HG03439 (cell line): ENCODE results near the gene GPI.
"Not testable (repeated sequence)": the region's sequence is repeated elsewhere in the genome, so short reads cannot be mapped to it uniquely, and the experiment has no call there.

Source experiments
- ATAC-seq: cut with Tn5 transposase; IDR thresholded peaks from one replicate; pipeline ENCODE4 v1.9.1; 2021; ENCODE audit warnings: mild to moderate bottlenecking, moderate library complexity; ENCODE audit not compliant: unreplicated experiment

GPI gene

DNA sequence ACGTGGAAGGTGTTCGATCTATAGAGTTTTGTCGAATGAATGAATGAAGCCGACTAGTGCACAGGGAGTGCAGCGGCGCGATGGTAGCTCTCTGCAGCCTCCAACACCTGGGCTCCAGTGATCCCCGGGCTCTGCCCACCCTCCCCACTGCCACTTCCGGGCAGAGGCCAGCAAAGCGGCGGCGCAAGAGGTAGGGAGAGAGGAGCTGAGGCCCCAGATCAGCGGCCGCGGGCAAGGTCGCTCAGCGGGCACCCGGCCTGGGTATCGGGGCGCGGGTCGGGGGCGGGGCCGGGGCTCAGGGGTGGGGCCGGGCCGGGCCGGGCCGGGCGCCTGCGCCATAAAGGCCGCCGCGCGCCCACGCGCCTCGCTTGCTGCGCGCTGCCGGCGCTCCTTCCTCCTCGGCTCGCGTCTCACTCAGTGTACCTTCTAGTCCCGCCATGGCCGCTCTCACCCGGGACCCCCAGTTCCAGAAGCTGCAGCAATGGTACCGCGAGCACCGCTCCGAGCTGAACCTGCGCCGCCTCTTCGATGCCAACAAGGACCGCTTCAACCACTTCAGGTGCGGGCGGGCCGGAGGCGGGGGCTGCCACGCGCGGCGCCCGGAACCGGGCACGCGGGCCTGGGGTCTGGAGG, at the start of gene GPI:
Gene GPI (plus strand): TSS at position 367 of the 633 bp plus-strand sequence. CDS start 71 bp downstream, at position 438.
- ATAC-seq, result peak; percentile 65

DNA sequence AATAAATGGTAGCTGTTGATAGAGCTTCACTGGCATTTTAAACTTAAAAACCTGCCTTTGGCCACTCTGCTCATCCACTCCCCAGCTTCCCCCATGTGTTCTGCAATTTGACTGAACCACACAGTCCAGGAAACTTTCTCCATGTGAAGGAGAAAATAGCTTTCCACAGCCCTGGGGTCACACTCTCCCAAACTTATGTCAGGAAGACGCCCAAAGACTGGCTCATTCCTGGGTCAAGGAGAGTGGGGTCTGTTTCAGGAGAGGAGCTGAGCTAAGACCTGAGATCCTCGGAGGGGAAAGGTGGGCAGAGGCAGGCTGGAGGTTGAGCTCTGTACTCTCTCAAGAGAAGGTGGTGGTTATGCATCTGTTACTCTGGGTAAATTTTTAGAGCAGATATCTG, 48.7 kb upstream of the GPI start:
- no peak for ATAC-seq

DNA sequence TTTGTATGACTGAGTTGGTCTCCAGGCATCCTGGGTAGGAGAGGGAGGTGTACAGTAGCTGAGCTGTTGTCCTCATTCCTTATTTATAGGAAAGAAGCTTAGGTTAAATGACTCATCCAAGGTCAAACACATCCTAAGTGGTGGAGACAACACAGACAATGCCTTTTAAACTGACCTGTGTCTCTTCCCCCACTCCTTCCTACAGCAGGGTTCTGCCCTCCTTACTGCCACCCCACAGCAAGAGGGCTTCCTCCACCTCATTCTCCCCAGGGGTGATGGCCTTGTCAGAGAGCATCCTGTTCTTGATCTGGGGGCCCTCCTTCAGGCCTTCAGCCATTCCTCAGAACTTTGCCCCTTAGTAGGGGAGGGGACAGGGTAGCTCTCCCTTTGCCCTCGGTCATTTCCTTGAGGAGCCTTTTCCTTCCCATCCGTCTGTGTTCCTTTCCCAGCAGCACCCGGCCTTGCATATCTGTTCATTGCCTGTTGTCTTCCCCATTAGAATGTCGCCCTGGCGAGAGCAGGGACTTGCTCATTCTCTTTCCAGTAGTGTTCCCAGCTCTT, 48.2 kb upstream of the GPI start:
- no peak for ATAC-seq

DNA sequence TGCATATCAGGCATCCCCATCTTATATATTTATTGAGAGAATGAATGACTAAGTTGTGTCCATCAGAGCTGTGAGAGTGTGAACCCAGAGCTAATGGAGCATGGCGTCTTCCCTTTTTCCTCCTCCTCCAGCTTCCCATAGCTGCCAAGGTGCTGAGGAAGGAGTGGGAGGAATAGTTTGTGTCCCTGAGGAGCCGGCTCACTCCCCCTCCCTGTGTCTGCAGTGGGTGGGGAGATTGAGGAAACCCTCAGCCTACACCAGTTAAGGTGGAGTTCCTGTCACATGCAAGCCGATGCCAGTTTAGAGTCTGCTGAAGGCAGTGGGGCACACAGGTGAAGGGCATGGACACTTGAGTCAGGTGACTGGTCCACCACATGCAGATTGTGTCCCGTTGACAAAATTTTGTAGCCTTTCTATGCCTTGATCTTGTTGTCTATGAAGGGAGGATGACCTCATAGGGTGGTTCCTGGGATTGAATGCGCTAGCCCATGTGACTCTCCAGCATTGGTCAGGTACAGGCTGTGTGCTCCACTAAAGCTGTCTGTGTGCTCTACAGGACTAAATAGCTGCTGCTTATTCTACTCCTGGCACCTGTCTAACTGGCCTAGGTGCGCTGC, 47.6 kb upstream of the GPI start:
- ATAC-seq, result no peak

DNA sequence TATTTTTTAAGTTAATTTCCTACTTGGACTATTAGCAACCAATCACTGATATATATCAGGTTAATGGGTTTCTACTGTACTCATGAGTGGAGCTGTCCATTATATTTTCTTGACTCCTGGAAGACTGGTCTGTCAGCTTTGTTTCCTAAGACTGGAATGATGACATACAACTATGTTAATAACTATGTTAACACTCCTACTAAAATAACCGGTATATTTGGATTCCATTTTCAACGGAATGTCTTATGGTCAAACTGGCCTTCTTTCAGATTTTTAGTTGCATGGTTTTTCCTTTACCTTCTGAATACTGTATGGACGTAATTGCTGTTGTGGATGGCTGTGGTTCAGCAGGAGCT, 45.8 kb upstream of the GPI start:
- no peak for ATAC-seq

DNA sequence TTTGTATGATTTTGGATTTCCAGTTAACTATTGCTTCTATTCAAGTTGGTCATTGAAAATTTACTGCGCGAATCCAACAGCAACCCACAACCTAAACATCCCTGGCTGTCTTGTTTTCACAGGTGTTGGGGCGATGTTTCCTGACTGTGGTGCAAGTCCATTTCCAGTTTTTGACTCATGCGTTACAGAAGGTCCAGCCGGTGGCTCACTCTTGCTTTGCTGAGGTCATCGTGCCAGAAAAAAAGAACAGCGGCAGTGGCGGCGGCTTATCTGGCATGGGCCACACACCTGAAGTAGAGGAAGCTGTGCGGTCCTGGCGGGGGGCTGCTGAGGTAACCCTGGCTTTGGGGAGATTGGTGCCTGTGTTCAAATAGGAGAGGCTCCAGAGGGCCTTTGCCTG, 45.2 kb upstream of the GPI start:
- no peak for ATAC-seq

DNA sequence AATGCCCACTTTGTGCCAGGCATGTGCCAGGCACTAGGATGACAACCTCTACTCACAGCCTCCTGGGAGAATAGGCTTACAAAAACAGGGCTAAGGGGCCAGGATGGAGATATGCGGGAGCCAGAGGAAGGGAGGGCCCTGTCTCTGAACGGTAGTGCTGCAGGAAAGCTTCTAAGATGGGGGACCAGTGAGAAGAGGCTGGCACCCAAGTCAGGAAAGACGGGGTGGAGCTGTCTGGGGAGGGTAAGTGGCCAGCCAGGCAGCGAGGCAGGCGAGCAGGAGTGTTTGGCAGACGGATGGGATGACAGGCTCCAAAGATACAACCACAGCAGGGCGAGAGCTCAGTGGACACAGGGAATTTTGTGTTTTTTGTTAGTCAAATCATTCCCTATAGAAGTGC, 44.7 kb upstream of the GPI start:
- no peak for ATAC-seq

DNA sequence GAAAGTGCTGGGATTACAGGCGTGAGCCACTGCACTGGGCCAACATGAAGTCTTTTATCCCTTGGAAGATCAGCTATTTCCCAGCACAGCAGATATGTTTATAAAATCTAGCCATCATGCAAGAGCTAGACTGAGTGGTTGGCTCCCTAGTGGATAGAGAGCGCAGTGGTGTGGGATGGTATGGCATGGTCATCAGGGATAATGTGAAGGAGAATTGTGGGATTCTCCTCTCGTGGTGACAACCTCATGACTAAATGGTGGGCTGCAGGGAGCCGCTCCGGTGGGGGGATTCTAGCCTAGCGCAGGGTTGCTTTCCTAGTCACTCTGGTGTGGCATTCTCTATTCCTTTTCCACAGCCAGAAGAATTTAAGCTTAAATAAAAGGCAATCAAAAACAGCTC, 43.3 kb upstream of the GPI start:
- ATAC-seq, result no peak

DNA sequence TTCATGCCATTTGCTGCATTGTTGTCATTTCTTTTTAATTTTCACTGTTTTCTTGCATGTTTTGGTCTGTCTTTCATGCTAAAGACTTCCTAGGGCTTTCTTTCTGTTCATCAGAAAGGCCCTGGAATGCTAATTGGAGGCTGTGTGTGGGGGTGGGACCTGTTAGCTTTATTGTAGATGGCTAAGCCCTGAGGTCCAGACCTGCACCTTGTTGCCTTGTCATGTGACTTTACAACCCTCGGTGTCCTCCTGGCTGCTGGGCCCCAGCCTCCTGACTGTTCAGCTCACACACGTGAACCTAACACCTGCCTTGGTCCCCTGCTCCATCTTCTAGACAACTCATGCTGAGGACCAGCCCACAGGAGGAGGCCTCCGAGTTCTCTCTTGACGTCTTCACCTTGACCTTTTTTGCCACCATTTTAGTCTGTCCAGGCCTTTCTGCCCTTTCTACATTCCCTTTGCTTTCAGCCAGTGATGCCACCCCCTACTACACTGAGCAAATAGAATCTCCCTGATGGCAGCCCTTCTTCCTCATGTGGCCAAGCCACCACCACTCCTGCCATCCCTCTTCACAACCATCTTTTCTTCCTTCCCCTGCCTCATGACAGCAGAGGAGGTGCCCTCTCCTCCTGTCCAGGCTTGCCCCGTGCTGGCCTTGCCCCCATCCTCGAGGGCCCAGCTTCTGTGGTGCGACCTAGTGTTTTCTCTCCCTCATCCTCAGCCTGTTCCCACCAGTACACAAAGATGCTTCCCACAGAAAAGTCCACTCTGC, 41.4 kb upstream of the GPI start:
- no peak for ATAC-seq

DNA sequence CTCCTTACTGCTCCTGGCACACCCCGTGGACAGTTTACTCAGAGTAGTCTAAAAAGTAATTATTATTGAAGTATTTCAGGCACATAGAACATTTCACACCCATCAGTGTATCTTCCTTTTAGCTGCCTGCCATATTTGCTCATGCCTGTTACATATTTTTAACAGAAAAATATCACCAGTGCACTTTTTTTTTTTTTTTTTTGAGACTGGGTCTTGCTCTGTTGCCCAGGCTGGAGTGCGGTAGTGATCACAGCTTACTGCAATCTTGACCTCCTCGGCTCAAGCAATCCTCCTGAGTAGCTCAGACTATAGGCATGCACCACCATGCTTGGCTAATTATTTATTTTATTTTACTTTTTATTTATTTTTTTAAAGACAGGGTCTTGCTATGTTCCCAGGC, 40.7 kb upstream of the GPI start:
- no peak for ATAC-seq

DNA sequence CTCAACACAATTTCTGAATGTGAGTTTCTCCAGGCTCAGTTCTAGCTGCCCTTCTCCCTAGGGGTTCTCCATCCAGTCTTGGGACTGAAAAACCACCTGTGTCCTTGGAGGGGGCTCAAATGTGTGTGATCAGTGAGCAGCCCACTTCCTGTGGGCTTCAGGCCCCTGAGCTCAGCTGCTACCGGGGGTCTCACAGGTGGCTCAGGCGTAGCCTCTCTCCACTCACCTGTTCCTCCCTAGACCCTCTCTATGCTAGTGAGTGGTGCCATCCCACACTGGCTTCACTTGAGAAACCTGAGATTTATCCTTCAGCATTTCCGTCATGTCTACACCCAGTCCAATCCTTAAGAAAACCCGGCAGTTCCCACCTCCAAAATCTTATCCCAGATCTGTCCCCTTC, 39.8 kb upstream of the GPI start:
- ATAC-seq, result no peak

DNA sequence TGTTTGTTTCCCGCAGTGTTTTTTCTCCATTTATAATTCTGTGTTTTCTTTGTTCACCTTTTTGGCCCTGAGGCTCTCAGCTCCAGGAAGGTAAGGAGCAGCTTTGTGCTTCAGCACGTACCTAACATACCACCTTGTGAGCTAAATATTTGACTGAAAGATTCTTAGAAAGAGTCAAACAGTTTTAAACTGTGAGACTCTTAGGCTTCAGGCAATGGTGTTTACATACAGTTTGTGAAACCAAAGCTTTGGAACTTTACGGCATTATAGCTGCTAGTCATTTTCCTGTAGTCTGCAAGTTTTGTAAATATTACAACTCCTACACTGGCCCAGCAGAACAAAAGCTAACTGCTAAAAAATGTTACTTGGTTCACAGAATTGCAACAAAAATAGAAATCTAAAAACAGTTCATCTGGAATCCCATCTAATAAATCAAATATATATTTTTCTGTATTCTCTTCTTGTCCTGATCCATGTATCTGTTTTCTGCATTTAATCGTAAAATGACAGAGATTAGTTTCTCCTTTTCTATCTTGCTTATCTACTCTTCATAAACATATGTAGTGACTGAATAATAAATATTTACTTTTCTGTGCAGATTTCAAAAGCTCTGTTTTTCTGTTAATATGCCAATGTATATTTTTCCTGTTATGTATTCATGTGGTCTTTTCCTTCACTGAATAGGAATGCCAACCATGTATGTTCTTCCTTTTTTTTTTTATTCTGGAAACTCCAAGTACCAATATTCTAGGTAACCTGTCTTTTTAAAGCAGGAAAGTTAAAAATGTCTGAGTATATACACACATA, 38.8 kb upstream of the GPI start:
- no peak for ATAC-seq

DNA sequence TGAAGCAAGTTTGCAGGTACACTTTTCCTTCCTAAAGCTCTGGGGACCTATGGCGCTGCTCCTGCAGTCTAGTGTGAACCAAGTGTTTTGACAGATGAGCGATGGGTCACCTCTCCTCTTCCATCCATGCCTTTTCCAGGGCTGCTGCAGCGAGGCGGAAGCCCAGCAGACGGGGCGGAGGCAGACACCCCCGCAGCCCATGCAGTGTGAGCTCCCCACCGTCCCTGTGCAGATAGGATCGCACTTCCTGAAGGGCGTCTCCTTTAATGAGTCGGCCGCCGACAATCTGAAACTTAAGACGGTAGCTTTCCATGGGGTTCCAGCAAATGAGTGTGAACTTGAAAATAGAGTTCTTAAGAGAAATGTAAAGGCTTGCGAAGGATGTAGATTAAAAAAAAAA, 37.1 kb upstream of the GPI start:
- ATAC-seq, result no peak

DNA sequence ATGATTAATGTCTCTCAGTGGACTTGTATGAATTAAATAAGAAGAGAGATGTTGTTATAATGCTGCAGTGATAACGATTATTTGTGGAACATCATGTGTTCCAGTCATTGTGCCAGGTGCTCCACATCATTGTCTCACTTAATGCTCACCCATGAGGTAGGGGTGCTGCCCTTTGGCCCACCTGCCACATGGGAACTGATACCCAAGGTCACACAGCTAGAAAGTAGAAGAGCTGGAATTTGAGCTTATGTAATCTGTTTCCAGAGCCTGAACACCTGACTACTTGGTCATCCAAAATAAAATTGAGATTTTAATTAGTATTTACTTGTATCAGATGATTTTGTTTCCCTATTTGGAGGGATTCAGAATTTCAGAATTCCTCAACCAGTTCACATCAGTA, 36.0 kb upstream of the GPI start:
- no peak for ATAC-seq

DNA sequence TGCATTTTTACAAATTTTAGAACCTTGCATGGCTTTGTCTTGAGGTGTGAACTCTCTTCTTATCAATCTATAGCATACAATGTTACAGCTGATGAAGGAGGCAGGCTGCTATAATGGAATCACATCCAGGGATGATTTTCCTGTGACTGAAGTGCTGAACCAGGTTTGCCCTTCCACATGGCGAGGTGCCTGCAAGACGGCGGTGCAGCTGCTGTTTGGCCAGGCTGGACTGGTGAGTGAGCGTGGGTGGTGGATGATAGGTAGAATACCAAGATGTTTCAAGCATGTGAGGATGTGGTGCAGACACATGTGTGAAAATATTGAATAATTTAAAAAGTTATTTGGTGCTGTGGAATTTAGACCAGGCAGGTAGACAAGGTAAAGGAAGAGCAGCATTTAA, 34.9 kb upstream of the GPI start:
- ATAC-seq, result no peak

DNA sequence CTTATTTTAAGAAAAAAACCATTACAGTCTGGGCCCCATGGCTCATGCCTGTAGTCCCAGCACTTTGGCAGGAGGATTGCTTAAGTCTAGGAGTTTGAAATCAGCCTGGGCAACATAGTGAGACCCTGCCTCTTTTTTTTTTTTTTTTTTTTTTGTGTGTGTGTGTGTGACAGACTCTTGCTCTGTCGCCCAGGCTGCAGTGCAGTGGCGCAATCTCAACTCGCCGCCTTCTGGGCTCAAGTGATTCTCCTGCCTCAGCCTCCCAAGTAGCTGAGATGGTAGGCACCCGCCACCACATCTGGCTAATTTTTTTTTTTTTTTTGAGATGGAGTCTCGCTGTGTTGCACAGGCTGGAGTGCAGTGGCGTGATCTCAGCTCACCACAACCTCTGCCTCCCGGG, 34.4 kb upstream of the GPI start:
- ATAC-seq, result not testable (repeated sequence)

DNA sequence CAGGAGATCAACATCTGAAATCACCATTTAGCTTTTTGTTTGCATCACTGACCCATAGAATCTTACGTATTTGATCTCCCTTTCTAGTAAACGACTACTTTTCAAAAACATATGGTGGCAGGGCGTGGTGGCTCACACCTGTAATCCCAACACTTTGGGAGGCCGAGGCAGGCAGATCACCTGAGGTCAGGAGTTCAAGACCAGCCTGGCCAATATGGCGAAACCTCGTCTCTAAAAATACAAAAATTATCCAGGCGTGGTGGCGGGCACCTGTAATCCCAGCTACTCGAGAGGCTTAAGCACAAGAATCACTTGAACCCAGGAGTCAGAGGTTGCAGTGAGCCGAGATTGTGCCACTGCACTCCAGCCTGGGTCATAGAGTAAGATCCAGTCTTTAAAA, 33.4 kb upstream of the GPI start:
- not testable (repeated sequence) for ATAC-seq

DNA sequence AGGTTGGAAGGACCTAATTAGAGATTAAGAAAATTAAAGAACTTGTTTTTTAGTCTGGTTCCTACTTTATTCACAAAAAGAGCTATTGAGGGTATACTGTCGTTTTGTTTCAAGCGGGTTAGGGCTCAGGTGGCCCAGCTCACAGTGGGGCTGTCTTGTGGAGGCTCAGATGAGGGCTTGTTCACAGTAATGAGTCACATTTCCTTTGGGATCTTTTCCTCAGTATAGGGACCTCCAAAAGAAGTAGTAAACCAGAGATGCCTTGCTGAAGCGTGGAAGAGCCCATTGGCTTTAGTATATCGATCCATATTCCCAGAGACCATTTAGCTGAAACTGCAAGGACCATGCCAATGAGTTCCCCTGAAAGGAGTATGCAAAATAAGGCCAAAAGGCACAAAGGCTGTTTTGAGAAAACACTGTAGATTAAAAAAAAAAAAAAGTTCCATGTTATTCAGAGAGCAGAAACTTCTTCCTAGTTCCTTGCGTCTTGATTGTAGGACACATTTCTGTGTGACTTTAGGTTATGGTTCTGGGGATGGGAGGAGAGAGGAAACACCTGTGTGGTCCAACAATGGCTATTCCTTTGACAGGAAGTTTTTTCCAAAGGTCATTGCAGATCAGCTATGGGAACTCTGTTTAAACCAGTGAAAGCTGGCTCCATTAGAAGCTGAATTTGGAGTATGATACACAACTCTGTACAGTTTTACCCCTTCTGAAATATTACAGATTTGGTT, 32.8 kb upstream of the GPI start:
- ATAC-seq, result no peak

DNA sequence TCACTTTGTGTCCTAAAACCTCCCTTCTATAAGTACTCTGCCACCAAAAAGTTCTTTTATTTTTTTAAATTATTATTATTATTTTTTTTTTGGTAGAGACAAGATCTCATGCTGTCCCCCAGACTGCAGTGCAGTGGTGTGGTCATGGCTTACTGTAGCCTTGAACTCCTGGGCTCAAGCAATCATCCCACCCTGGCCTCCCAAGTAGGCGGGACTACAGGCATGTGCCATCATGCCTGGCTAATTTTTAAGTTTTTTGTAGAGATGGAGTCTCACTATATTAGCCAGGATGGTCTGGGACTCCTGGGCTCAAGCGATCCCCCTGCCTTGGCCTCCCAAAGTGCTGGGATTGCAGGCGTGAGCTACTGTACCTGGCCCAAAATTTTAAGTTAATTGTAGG, 29.1 kb upstream of the GPI start:
- no peak for ATAC-seq

DNA sequence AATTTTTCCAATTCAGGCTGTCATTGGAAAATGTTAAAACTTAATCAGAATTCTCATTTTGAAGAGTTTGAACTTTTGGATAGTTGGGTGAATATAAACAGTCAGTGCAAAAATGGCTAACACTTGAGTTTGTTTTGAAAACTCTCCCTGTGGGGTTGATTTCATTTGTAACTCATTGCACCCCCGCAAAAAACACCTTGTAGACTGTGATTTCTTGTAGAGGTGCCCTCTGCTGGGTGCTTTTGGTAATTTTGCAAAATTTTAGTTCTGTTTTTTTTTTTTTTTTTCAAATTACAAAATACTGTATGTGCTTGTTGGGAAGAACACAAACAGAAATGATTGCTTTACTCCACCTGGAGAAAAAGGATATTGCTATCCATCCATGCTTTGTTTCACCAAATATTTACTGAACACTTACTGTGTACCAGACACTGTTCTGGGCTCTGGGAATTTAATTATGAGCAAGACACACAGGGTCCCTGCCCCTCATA, 28.2 kb upstream of the GPI start:
- ATAC-seq, result no peak
